ENCODE data around the gene YTHDF1.
A peak's percentile ranks its signal among the peaks of the same experiment; 100 is the strongest.

Gene YTHDF1

DNA sequence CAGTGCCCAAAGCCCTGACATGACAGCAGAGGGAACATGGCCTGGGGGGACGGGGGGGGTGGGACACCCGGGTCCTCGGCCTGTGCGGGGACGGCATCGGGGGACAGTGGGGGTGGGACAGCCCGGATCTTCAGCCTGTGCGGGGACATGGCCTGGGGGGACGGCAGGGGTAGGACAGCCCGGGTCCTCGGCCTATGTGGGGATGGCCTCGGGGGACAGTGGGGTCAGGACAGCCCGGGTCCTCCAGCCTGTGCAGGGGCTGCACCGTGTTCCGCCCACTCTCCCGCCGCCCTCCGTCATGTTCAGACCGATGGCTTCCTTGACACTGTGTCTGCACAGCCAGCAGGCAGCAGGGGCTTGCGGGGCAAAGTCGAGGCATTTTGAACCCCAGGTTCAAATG, 26.8 kb upstream of the YTHDF1 start:
- H3K4me3 ChIP-seq (ENCODE audit: low read depth, low read length), result no peak overlapping the region
- TF ChIP-seq, protein P1, sequence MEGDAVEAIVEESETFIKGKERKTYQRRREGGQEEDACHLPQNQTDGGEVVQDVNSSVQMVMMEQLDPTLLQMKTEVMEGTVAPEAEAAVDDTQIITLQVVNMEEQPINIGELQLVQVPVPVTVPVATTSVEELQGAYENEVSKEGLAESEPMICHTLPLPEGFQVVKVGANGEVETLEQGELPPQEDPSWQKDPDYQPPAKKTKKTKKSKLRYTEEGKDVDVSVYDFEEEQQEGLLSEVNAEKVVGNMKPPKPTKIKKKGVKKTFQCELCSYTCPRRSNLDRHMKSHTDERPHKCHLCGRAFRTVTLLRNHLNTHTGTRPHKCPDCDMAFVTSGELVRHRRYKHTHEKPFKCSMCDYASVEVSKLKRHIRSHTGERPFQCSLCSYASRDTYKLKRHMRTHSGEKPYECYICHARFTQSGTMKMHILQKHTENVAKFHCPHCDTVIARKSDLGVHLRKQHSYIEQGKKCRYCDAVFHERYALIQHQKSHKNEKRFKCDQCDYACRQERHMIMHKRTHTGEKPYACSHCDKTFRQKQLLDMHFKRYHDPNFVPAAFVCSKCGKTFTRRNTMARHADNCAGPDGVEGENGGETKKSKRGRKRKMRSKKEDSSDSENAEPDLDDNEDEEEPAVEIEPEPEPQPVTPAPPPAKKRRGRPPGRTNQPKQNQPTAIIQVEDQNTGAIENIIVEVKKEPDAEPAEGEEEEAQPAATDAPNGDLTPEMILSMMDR (IDR thresholded peaks at IDR 0.05; ENCODE audit: borderline replicate concordance, insufficient read depth, low read depth, low read length), result no peak

DNA sequence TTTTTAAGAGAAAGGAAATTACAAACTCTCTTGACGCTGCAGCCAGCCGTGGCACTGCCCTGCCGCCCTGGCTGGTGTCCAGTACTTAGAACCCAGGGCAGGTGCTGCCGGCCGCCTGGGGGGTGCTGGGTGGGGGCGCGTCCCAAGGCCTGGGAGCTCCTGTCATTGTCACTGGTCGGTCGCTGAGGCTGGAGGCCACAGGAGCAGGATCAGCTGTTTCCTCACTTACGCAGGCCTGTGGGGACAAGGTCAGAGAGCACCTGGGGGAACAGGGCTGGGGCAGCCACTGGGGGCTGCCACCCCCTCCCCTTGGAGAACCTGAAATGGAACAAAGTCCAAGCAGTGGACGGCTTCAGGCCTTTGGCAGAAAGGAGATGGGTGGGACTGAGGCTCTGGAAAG, 25.3 kb upstream of the YTHDF1 start:
- no peak overlapping the region for H3K4me3 ChIP-seq (ENCODE audit: low read depth, low read length)
- TF ChIP-seq, protein P1 (IDR thresholded peaks at IDR 0.05; ENCODE audit: borderline replicate concordance, insufficient read depth, low read depth, low read length), result no peak

DNA sequence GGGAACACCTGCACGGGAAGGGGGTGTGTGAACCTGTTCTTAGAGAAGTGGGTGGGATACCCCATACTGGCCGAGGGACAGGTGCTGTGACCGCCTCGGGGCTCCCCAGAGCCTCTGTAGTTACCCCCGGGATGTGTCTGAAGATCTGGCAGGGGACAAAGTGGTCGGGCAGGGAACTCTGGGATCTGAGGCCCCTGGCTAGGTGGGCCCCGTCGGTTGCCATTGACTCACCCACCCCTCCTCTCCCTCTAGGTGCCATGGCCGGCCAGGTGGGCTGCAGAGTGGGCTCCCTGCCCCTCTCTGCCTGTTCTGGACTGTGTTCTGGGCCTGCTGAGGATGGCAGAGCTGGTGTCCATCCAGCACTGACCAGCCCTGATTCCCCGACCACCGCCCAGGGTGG, 24.1 kb upstream of the YTHDF1 start:
- TF ChIP-seq, protein P1 (IDR thresholded peaks at IDR 0.05; ENCODE audit: borderline replicate concordance, insufficient read depth, low read depth, low read length), result no peak
- H3K4me3 ChIP-seq (ENCODE audit: low read depth, low read length), result no peak overlapping the region

DNA sequence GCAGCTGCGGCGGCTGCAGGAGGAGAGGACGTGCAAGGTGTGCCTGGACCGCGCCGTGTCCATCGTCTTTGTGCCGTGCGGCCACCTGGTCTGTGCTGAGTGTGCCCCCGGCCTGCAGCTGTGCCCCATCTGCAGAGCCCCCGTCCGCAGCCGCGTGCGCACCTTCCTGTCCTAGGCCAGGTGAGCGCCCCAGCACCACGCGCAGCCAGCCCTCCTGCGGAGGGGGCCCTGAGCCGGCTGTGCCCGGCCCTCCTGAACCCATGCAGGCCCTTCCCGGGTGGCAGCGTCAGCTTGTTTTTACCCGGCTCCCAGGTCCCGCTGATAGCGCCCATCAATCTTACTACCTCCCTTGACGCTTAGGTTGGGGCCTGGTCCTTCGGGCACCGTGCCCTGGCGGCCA, 23.5 kb upstream of the YTHDF1 start:
- TF ChIP-seq, protein P1 (IDR thresholded peaks at IDR 0.05; ENCODE audit: borderline replicate concordance, insufficient read depth, low read depth, low read length), result no peak
- H3K4me3 ChIP-seq (ENCODE audit: low read depth, low read length), result no peak overlapping the region

DNA sequence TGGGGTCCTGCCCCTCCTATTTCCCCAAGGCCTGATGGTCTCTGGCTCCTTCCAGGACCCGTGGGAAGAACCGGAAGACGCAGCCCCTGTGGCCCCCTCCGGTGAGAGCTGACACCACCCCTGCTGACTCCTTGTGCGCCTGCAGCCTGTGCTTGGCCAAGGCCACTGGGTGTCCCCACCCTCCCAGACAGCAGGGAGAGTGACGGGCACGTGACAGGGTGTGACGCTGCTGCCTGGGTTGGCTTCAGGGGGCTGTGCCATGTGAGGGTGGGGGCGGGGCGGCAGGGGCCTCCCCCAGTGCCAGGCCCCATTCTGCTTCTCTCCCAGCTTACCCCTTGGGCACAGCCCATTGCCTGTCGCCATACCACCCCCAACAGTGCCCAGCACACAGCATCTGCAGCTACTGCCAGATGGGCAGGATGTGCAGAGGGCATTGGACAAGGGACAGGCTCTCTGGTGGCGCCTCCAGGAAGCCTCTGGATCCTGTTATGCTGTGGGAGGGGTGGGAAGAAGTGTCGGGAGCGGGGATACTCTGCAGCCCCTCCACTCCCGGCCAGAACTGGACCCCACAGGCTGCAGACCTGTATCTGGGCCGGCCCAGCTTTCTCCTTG, 22.7 kb upstream of the YTHDF1 start:
- TF ChIP-seq, protein P1 (IDR thresholded peaks at IDR 0.05; ENCODE audit: borderline replicate concordance, insufficient read depth, low read depth, low read length), result 0 out of 2 replicates have a peak, but pooled peaks have one; percentile 14

DNA sequence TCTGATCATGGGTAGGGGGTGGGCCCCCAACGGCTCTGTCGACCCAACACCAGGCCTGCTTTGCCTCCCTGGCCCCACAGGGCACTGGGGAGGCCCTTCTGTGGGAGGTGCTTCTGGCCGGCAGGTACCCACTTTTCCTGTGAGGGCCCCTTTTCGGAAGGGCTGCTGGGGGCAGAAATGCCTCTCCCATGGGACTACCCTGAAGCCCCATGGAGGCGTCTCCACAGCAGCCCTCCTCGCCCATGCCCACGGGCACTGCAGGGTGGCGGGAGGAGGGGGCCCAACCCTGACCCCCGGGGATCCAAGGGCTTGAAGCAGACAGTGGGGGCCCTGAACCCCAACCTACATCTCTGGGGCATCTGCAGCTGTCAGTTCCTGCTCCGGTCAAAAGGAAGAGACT, 22.1 kb upstream of the YTHDF1 start:
- TF ChIP-seq, protein P1 (IDR thresholded peaks at IDR 0.05; ENCODE audit: borderline replicate concordance, insufficient read depth, low read depth, low read length), result no peak
- no peak overlapping the region for H3K4me3 ChIP-seq (ENCODE audit: low read depth, low read length)

More for the DNA sequence above, 22.7 kb upstream of the YTHDF1 start:
- no peak overlapping the region for H3K4me3 ChIP-seq (ENCODE audit: low read depth, low read length)

DNA sequence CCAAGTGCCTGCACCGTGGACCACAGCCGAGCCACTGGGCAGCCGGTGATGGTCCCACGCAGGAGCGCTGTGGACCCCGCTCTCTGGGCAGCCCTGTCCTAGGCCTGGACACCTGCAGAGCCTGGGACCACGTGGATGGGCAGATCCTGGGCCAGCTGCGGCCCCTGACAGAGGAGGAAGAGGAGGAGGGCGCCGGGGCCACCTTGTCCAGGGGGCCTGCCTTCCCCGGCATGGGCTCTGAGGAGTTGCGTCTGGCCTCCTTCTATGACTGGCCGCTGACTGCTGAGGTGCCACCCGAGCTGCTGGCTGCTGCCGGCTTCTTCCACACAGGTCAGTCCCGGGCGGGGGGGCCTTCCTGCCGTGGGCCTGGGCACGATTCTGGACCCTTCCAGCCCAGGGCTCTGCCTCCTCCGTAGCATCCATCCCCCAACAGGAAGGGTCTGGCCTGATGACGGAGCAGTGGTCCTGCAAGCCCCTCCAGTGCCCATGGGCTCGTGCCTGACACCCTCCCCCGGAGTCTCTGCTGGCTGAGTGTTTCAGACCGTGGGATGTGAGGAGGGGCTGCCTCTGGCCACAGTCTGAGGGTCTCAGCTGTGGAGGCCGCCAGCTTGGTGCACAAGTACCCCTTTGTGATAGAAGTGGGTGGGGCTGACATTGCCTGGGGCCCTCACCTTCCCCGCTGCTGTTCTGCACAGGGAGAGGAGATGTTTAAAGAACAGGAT, 20.3 kb upstream of the YTHDF1 start:
- TF ChIP-seq, protein P1 (IDR thresholded peaks at IDR 0.05; ENCODE audit: borderline replicate concordance, insufficient read depth, low read depth, low read length), result no peak
- H3K4me3 ChIP-seq (ENCODE audit: low read depth, low read length), result no peak overlapping the region
